Measurements from ENCODE around the gene TCAIM.

DNA sequence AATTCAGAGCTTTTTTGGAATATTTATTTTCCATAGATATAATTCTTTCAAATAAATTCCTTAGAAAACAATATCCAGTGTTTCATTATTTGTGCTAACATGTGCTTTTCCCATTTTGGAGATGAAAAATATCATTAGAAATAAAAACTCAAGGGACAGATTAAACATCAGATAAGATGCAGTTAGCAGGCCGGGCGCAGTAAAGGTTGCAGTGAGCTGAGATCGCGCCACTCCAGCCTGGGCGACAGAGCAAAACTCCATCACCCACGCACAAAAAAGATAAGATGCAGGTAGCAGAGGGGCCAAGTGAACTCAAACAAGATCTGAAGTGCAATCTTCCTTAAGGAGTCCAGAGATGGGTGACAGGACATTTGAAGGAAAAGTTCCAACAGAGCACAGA is 90.9 kb downstream of the TCAIM start:
- TF ChIP-seq, protein P1, sequence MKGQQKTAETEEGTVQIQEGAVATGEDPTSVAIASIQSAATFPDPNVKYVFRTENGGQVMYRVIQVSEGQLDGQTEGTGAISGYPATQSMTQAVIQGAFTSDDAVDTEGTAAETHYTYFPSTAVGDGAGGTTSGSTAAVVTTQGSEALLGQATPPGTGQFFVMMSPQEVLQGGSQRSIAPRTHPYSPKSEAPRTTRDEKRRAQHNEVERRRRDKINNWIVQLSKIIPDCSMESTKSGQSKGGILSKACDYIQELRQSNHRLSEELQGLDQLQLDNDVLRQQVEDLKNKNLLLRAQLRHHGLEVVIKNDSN (IDR thresholded peaks at IDR 0.05), result no peak
- TF ChIP-seq, protein P2, sequence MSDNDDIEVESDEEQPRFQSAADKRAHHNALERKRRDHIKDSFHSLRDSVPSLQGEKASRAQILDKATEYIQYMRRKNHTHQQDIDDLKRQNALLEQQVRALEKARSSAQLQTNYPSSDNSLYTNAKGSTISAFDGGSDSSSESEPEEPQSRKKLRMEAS (IDR thresholded peaks at IDR 0.05), result no peak
- TF ChIP-seq YY1 (IDR thresholded peaks at IDR 0.05; ENCODE audit: low read depth) (no peak), EGR1 (IDR thresholded peaks at IDR 0.05) (no peak), TAF1 (IDR thresholded peaks at IDR 0.05; ENCODE audit: low read depth) (no peak), CEBPB (IDR thresholded peaks at IDR 0.05) (no peak), ZBTB7A (IDR thresholded peaks at IDR 0.05; ENCODE audit: low read depth) (no peak), TCF12 (IDR thresholded peaks at IDR 0.05; ENCODE audit: low read depth) (no peak), RAD21 (IDR thresholded peaks at IDR 0.05; ENCODE audit: low read depth) (no peak), CREB1 (IDR thresholded peaks at IDR 0.05; ENCODE audit: low read depth) (no peak), EP300 (IDR thresholded peaks at IDR 0.05; ENCODE audit: borderline replicate concordance) (no peak), NFIC (IDR thresholded peaks at IDR 0.05) (no peak)
- TF ChIP-seq, protein P3, sequence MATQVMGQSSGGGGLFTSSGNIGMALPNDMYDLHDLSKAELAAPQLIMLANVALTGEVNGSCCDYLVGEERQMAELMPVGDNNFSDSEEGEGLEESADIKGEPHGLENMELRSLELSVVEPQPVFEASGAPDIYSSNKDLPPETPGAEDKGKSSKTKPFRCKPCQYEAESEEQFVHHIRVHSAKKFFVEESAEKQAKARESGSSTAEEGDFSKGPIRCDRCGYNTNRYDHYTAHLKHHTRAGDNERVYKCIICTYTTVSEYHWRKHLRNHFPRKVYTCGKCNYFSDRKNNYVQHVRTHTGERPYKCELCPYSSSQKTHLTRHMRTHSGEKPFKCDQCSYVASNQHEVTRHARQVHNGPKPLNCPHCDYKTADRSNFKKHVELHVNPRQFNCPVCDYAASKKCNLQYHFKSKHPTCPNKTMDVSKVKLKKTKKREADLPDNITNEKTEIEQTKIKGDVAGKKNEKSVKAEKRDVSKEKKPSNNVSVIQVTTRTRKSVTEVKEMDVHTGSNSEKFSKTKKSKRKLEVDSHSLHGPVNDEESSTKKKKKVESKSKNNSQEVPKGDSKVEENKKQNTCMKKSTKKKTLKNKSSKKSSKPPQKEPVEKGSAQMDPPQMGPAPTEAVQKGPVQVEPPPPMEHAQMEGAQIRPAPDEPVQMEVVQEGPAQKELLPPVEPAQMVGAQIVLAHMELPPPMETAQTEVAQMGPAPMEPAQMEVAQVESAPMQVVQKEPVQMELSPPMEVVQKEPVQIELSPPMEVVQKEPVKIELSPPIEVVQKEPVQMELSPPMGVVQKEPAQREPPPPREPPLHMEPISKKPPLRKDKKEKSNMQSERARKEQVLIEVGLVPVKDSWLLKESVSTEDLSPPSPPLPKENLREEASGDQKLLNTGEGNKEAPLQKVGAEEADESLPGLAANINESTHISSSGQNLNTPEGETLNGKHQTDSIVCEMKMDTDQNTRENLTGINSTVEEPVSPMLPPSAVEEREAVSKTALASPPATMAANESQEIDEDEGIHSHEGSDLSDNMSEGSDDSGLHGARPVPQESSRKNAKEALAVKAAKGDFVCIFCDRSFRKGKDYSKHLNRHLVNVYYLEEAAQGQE (IDR thresholded peaks at IDR 0.05; ENCODE audit: low read depth), result no peak
